ENCODE data around the gene MEIOB. TPM values are rescaled to one million over a fixed set of nuclear protein-coding genes. Genes with fewer than 3 reads are reported as not detected.

MEIOB gene
- total and polyA plus RNA-seq, 2 experiments from 2014 or later = 0.28 TPM; not detected in 1

DNA sequence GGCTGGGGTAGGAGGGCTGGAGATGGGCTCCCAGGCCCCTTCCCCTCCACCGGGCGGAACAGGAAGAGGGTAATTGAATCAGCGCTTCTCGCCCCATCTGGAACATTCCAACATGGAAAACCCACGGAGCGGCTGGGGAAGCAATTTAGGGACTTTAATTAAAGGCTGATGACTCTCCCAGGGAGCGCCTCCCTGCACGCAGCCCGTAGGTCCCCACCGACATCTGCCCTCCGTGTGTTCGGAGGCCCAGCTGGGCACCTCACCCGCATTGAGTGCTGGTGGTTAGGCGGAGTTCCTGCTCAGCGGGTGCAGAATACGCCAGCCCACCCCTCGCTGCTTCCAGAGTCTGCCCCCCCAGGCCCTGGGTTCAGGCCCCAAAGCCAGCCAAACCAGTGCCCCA lies 36.2 kb upstream of the MEIOB start:
- Histone ChIP-seq H4K20me1 (ENCODE audit: insufficient read depth, poor library complexity, severe bottlenecking) (no peaks in the 10 kb centered on the region), H3K9me3 (ENCODE audit: low read depth) (no peaks in the 10 kb centered on the region), H3K27ac (no peak overlapping the region), H3K27me3 (no peaks in the 10 kb centered on the region), H3K36me3 (replicated peaks; ENCODE audit: insufficient read depth, low read depth) (no peaks in the 10 kb centered on the region), H3K4me1 (ENCODE audit: insufficient read depth) (peaks cover 4% of the 10 kb centered on the region), H2AFZ (no peak overlapping the region), H3K79me2 (no peaks in the 10 kb centered on the region), H3K9me2 (replicated peaks; ENCODE audit: insufficient read depth) (no peaks in the 10 kb centered on the region), H3K4me2 (no peak overlapping the region), H3K4me3 (no peak overlapping the region)
- 75% methylated on average over 14 of the region's 17 CpGs for WGBS (ENCODE audit: low lambda C conversion rate, missing lambda C conversion rate)
- TF ChIP-seq EZH2 (IDR thresholded peaks at IDR 0.05; ENCODE audit: borderline replicate concordance) (no peak), EZH2phosphoT487 (IDR thresholded peaks at IDR 0.05; ENCODE audit: low read depth, severe bottlenecking, unreplicated experiment) (no peak)
- TF ChIP-seq, protein P1, sequence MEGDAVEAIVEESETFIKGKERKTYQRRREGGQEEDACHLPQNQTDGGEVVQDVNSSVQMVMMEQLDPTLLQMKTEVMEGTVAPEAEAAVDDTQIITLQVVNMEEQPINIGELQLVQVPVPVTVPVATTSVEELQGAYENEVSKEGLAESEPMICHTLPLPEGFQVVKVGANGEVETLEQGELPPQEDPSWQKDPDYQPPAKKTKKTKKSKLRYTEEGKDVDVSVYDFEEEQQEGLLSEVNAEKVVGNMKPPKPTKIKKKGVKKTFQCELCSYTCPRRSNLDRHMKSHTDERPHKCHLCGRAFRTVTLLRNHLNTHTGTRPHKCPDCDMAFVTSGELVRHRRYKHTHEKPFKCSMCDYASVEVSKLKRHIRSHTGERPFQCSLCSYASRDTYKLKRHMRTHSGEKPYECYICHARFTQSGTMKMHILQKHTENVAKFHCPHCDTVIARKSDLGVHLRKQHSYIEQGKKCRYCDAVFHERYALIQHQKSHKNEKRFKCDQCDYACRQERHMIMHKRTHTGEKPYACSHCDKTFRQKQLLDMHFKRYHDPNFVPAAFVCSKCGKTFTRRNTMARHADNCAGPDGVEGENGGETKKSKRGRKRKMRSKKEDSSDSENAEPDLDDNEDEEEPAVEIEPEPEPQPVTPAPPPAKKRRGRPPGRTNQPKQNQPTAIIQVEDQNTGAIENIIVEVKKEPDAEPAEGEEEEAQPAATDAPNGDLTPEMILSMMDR (IDR thresholded peaks at IDR 0.05; ENCODE audit: poor library complexity) = no peak
- DNase-seq (ENCODE audit: low spot score) = no peak

DNA sequence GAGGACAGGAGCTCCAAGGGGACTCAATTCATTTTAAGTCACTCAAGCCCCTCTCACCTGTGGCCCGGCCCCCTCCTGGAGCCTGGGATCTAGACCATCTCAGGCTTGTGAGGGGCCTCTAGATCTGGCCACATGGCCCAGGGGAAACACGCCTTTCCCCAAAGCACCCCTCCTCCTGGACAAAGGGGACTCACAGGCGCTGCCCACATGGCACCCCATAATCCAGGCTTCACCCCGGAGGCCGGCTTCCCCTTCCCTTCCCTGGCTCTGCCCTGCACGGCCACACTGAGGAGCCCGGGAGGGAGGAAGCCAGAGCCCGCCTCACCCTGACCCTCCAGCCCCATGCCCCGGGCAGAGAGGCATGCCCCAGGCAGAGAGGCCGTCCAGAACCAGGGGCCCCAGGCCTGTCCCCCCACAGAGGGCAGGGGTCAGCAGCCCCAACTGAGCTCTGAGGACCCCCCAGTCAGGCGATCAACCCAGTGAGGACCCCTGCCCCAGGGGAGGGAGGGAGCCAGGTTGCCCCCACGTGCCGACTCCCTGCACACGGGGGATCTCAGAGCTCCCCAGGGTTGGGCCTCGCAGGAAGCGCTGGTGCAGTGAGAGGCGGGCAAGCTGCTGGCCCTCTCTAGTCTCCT lies 35.4 kb upstream of the MEIOB start:
- Histone ChIP-seq H3K4me3 (no peak overlapping the region), H3K4me2 (no peak overlapping the region), H3K9me2 (replicated peaks; ENCODE audit: insufficient read depth) (no peaks in the 10 kb centered on the region), H4K20me1 (ENCODE audit: insufficient read depth, poor library complexity, severe bottlenecking) (no peaks in the 10 kb centered on the region), H3K4me1 (ENCODE audit: insufficient read depth) (peaks cover 3% of the 10 kb centered on the region), H3K27me3 (no peaks in the 10 kb centered on the region), H3K9me3 (ENCODE audit: low read depth) (no peaks in the 10 kb centered on the region), H3K79me2 (no peaks in the 10 kb centered on the region), H3K36me3 (replicated peaks; ENCODE audit: insufficient read depth, low read depth) (no peaks in the 10 kb centered on the region), H2AFZ (no peak overlapping the region), H3K27ac (no peak overlapping the region)
- TF ChIP-seq EZH2phosphoT487 (IDR thresholded peaks at IDR 0.05; ENCODE audit: low read depth, severe bottlenecking, unreplicated experiment) = no peak
- TF ChIP-seq, protein P1 (IDR thresholded peaks at IDR 0.05; ENCODE audit: poor library complexity) = no peak
- TF ChIP-seq EZH2 (IDR thresholded peaks at IDR 0.05; ENCODE audit: borderline replicate concordance) = no peak
- WGBS (ENCODE audit: low lambda C conversion rate, missing lambda C conversion rate) = 82% methylated on average over 17 of the region's 17 CpGs
- DNase-seq (ENCODE audit: low spot score) = no peak

DNA sequence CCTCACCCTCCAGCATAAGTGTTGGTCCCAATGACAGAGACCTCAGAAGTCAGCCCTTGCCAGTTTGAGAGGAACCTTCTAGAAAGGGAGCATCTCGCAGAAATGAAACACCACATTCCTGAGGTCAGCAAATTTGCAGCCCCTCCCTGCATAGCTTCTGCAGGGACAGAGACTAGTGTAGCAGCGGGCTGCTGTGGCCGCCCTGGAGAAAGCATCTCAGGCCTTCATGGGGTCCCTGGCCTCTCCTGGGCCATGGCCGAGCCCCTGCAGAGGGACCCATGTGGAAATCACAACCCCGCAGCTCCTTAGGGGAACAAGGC lies 34.8 kb upstream of the MEIOB start:
- no peak overlapping the region for H3K27ac ChIP-seq
- H4K20me1 ChIP-seq (ENCODE audit: insufficient read depth, poor library complexity, severe bottlenecking) = no peaks in the 10 kb centered on the region
- H3K9me2 ChIP-seq (replicated peaks; ENCODE audit: insufficient read depth) = no peaks in the 10 kb centered on the region
- H3K4me3 ChIP-seq = no peak overlapping the region
- H3K4me2 ChIP-seq = no peak overlapping the region
- 92% methylated on average over 5 of the region's 5 CpGs for WGBS (ENCODE audit: low lambda C conversion rate, missing lambda C conversion rate)
- no peaks in the 10 kb centered on the region for H3K27me3 ChIP-seq
- no peaks in the 10 kb centered on the region for H3K9me3 ChIP-seq (ENCODE audit: low read depth)
- no peaks in the 10 kb centered on the region for H3K79me2 ChIP-seq
- H3K4me1 ChIP-seq (ENCODE audit: insufficient read depth) = peaks cover 3% of the 10 kb centered on the region
- H2AFZ ChIP-seq = no peak overlapping the region
- H3K36me3 ChIP-seq (replicated peaks; ENCODE audit: insufficient read depth, low read depth) = no peaks in the 10 kb centered on the region
- TF ChIP-seq, protein P1 (IDR thresholded peaks at IDR 0.05; ENCODE audit: poor library complexity) = no peak
- TF ChIP-seq EZH2 (IDR thresholded peaks at IDR 0.05; ENCODE audit: borderline replicate concordance) (no peak), EZH2phosphoT487 (IDR thresholded peaks at IDR 0.05; ENCODE audit: low read depth, severe bottlenecking, unreplicated experiment) (no peak)
- no peak for DNase-seq (ENCODE audit: low spot score)

All from hepatocyte (in vitro differentiated cells).